Effector memory CD8-positive, alpha-beta T cell (primary cell): ENCODE data around the gene FAM217B.

Experiments used
- ATAC-seq: fragments of 150-1000 bp; cut with Tn5 transposase; replicated peaks from 2 replicates; pipeline ENCODE4 v1.10.0; 2021; ENCODE audit warnings: mild to moderate bottlenecking, moderate library complexity
- DNase-seq, 3 experiments: peaks; one replicate each; pipeline ENCODE4 v3.0.0; 2021
- H3K27ac Mint-ChIP-seq, 2 donors: one replicate each; pipeline ENCODE4 v1.8.0; 2022; ENCODE audit warnings: mild to moderate bottlenecking in 2 of 2, mixed read lengths in 2 of 2, moderate library complexity in 2 of 2
- H3K27me3 Mint-ChIP-seq, 2 donors: one replicate each; pipeline ENCODE4 v1.8.0; 2022; ENCODE audit warnings: mixed read lengths in 2 of 2
- H3K36me3 Mint-ChIP-seq: one replicate; pipeline ENCODE4 v1.8.0; 2022; ENCODE audit warnings: mild to moderate bottlenecking, moderate library complexity, mixed read lengths; ENCODE audit not compliant: insufficient read depth
- H3K4me1 Mint-ChIP-seq, 2 donors: one replicate each; pipeline ENCODE4 v1.8.0; 2022; ENCODE audit warnings: low read depth in 2 of 2, mixed read lengths in 2 of 2
- H3K4me3 Mint-ChIP-seq, 2 donors: one replicate each; pipeline ENCODE4 v1.8.0; 2022; ENCODE audit warnings: mild to moderate bottlenecking in 2 of 2, mixed read lengths in 2 of 2, moderate library complexity in 2 of 2
- H3K9me3 Mint-ChIP-seq, 2 donors: one replicate each; pipeline ENCODE4 v1.8.0; 2022; ENCODE audit warnings: mixed read lengths in 2 of 2

FAM217B gene

GRCh38 chr20:59971428-59971827 lies 31.2 kb downstream of the FAM217B start:
- Mint-ChIP-seq H3K4me1 (no peaks in the 10 kb centered on the region), H3K27me3 (no peaks in the 10 kb centered on the region), H3K4me3 (no peak overlapping the region), H3K27ac (no peak overlapping the region), H3K36me3 (no peaks in the 10 kb centered on the region), H3K9me3 (no peaks in the 10 kb centered on the region)
- DNase-seq (no peak), ATAC-seq (no peak)

GRCh38 chr20:59972037-59972801 lies 32.0 kb downstream of the FAM217B start:
- DNase-seq, result no peak
- H3K4me3 Mint-ChIP-seq, result no peak overlapping the region
- H3K27ac Mint-ChIP-seq, result no peak overlapping the region
- H3K27me3 Mint-ChIP-seq, result no peaks in the 10 kb centered on the region
- H3K36me3 Mint-ChIP-seq, result no peaks in the 10 kb centered on the region
- H3K4me1 Mint-ChIP-seq, result no peaks in the 10 kb centered on the region
- no peaks in the 10 kb centered on the region for H3K9me3 Mint-ChIP-seq
- ATAC-seq, result no peak

GRCh38 chr20:59976156-59976782 lies 36.1 kb downstream of the FAM217B start:
- no peaks in the 10 kb centered on the region for H3K27me3 Mint-ChIP-seq
- no peaks in the 10 kb centered on the region for H3K9me3 Mint-ChIP-seq
- H3K36me3 Mint-ChIP-seq, result no peaks in the 10 kb centered on the region
- H3K27ac Mint-ChIP-seq, result no peak overlapping the region
- no peak overlapping the region for H3K4me3 Mint-ChIP-seq
- ATAC-seq, result no peak
- DNase-seq, result no peak
- H3K4me1 Mint-ChIP-seq, result no peaks in the 10 kb centered on the region

GRCh38 chr20:59977086-59977485 lies 36.9 kb downstream of the FAM217B start:
- H3K4me3 Mint-ChIP-seq, result no peak overlapping the region
- H3K27ac Mint-ChIP-seq, result no peak overlapping the region
- H3K36me3 Mint-ChIP-seq, result no peaks in the 10 kb centered on the region
- H3K9me3 Mint-ChIP-seq, result no peaks in the 10 kb centered on the region
- H3K4me1 Mint-ChIP-seq, result no peaks in the 10 kb centered on the region
- no peaks in the 10 kb centered on the region for H3K27me3 Mint-ChIP-seq
- DNase-seq (no peak), ATAC-seq (no peak)

- H3K36me3 Mint-ChIP-seq, result no peaks in the 10 kb centered on the region
- H3K4me3 Mint-ChIP-seq, result no peak overlapping the region
- no peaks in the 10 kb centered on the region for H3K4me1 Mint-ChIP-seq
- ATAC-seq (no peak), DNase-seq (no peak)
- no peaks in the 10 kb centered on the region for H3K9me3 Mint-ChIP-seq
- H3K27ac Mint-ChIP-seq, result no peak overlapping the region
- no peaks in the 10 kb centered on the region for H3K27me3 Mint-ChIP-seq
Observed at GRCh38 chr20:59983076-59983475, 42.9 kb downstream of the FAM217B start.

- ATAC-seq (no peak), DNase-seq (no peak)
- Mint-ChIP-seq H3K27me3 (no peaks in the 10 kb centered on the region), H3K27ac (no peak overlapping the region), H3K4me1 (no peaks in the 10 kb centered on the region), H3K36me3 (no peaks in the 10 kb centered on the region), H3K9me3 (no peaks in the 10 kb centered on the region), H3K4me3 (no peak overlapping the region)
Observed at GRCh38 chr20:59984541-59984940, 44.4 kb downstream of the FAM217B start.

GRCh38 chr20:59985164-59985563 lies 45.0 kb downstream of the FAM217B start:
- Mint-ChIP-seq H3K27ac (no peak overlapping the region), H3K36me3 (no peaks in the 10 kb centered on the region), H3K27me3 (no peaks in the 10 kb centered on the region), H3K4me1 (no peaks in the 10 kb centered on the region), H3K4me3 (no peak overlapping the region), H3K9me3 (no peaks in the 10 kb centered on the region)
- no peak for ATAC-seq
- DNase-seq, result no peak

GRCh38 chr20:59985864-59986263 lies 45.7 kb downstream of the FAM217B start:
- H3K36me3 Mint-ChIP-seq, result peaks cover 3% of the 10 kb centered on the region

GRCh38 chr20:59987135-59987534 lies 46.9 kb downstream of the FAM217B start:
- ATAC-seq (no peak), DNase-seq (no peak)
- H3K4me3 Mint-ChIP-seq, result no peak overlapping the region
- peaks cover 3% of the 10 kb centered on the region for H3K36me3 Mint-ChIP-seq
- H3K27me3 Mint-ChIP-seq, result no peaks in the 10 kb centered on the region
- no peaks in the 10 kb centered on the region for H3K4me1 Mint-ChIP-seq
- H3K27ac Mint-ChIP-seq, result no peak overlapping the region
- H3K9me3 Mint-ChIP-seq, result no peaks in the 10 kb centered on the region

More at GRCh38 chr20:59985864-59986263, 45.7 kb downstream of the FAM217B start:
- Mint-ChIP-seq H3K27ac (no peak overlapping the region), H3K4me1 (no peaks in the 10 kb centered on the region), H3K27me3 (no peaks in the 10 kb centered on the region), H3K4me3 (no peak overlapping the region), H3K9me3 (no peaks in the 10 kb centered on the region)
- DNase-seq (no peak), ATAC-seq (no peak)

- ATAC-seq (no peak), DNase-seq (no peak)
- Mint-ChIP-seq H3K4me1 (no peaks in the 10 kb centered on the region), H3K27ac (no peak overlapping the region), H3K4me3 (no peak overlapping the region), H3K36me3 (peaks cover 3% of the 10 kb centered on the region), H3K27me3 (no peaks in the 10 kb centered on the region), H3K9me3 (no peaks in the 10 kb centered on the region)
Observed at GRCh38 chr20:59988141-59988540, 48.0 kb downstream of the FAM217B start.

- H3K4me3 Mint-ChIP-seq, result no peak overlapping the region
- no peaks in the 10 kb centered on the region for H3K4me1 Mint-ChIP-seq
- ATAC-seq, result no peak
- peaks cover 3% of the 10 kb centered on the region for H3K36me3 Mint-ChIP-seq
- peaks cover 8 to 11% of the 10 kb centered on the region in 2 donors for H3K27me3 Mint-ChIP-seq
- no peak for DNase-seq
- no peaks in the 10 kb centered on the region for H3K9me3 Mint-ChIP-seq
- H3K27ac Mint-ChIP-seq, result no peak overlapping the region
Observed at GRCh38 chr20:59992526-59993084, 52.4 kb downstream of the FAM217B start.

- peaks cover 3% of the 10 kb centered on the region for H3K36me3 Mint-ChIP-seq
- peaks cover 8 to 11% of the 10 kb centered on the region in 2 donors for H3K27me3 Mint-ChIP-seq
- H3K9me3 Mint-ChIP-seq, result no peaks in the 10 kb centered on the region
- H3K27ac Mint-ChIP-seq, result no peak overlapping the region
- ATAC-seq (no peak), DNase-seq (no peak)
- no peak overlapping the region for H3K4me3 Mint-ChIP-seq
- H3K4me1 Mint-ChIP-seq, result no peaks in the 10 kb centered on the region
Observed at GRCh38 chr20:59993736-59994430, 53.7 kb downstream of the FAM217B start.

GRCh38 chr20:59994697-59995122 lies 54.5 kb downstream of the FAM217B start:
- H3K27me3 Mint-ChIP-seq, result peaks cover 8 to 11% of the 10 kb centered on the region in 2 donors
- ATAC-seq, result no peak
- no peaks in the 10 kb centered on the region for H3K4me1 Mint-ChIP-seq
- H3K9me3 Mint-ChIP-seq, result no peaks in the 10 kb centered on the region
- no peak overlapping the region for H3K4me3 Mint-ChIP-seq
- DNase-seq, result no peak
- no peak overlapping the region for H3K27ac Mint-ChIP-seq
- peaks cover 3% of the 10 kb centered on the region for H3K36me3 Mint-ChIP-seq
